ENCODE data around the gene PDE6A. TPM values are rescaled to one million over a fixed set of nuclear protein-coding genes. Genes with fewer than 3 reads are reported as not detected.

PDE6A gene
- total and polyA plus RNA-seq, 2 donors (not counting 3 experiments of a cell fraction or from before 2014, with no cell fraction given), result not detected

DNA sequence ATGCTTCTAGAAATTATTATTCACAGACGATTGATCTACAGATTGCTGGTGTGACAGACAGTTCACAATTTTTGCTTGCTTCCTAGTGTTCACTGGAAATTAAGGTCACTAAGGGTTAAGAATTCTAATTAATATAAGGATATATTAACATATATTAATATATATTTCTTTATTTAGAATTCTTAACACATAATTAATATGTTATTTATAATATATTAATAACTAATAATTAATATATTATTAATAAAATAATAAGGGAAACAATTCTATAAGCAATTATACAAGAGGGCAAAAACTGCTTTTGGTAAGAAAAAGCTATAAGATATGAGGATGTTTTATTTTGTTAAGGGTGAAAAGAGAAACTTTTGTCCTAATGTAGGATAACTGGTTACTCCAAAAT is 56.3 kb downstream of the PDE6A start:
- intact Hi-C loops (cut with micrococcal nuclease), result no loop called here

More for the DNA sequence above, 56.3 kb downstream of the PDE6A start:
- Histone ChIP-seq H3K27me3 (ENCODE audit: control insufficient read depth in 2 of 2, insufficient read depth in 2 of 2, low read length in 2 of 2) (no peaks in the 10 kb centered on the region), H3K4me2 (ENCODE audit: insufficient read depth, low read length) (no peak overlapping the region), H3K9me3 (replicated peaks; ENCODE audit: control insufficient read depth, insufficient read depth, low read length) (no peaks in the 10 kb centered on the region), H2AFZ (ENCODE audit: low read depth, low read length) (no peak overlapping the region), H3K4me3 (replicated peaks in 1 of 3; ENCODE audit: insufficient read depth in 1 of 3, low read depth in 1 of 3, low read length in 3 of 3) (no peak overlapping the region), H3K9me1 (replicated peaks; ENCODE audit: control insufficient read depth, extremely low read depth, insufficient read depth, low read length) (no peaks in the 10 kb centered on the region), H4K20me1 (replicated peaks; ENCODE audit: control insufficient read depth, extremely low read depth, insufficient read depth, low read length) (no peaks in the 10 kb centered on the region), H3K79me2 (ENCODE audit: control insufficient read depth, insufficient read depth, low read length) (no peaks in the 10 kb centered on the region), H3K4me1 (ENCODE audit: control insufficient read depth, extremely low read depth, insufficient read depth, low read length) (peaks cover 5% of the 10 kb centered on the region), H3K27ac (ENCODE audit: insufficient read depth, low read depth, low read length) (no peak overlapping the region), H3K36me3 (ENCODE audit: control insufficient read depth in 2 of 2, extremely low read depth in 1 of 2, insufficient read depth in 2 of 2, low read length in 2 of 2) (no peaks in the 10 kb centered on the region), H3K9ac (replicated peaks; ENCODE audit: extremely low read depth, insufficient read depth, low read length) (no peak overlapping the region)
- dilution Hi-C loops (cut with MboI; ENCODE audit: extremely low pct_ligation_motif_present, low sequenced_read_pairs), result no loop called here
- ChIA-PET POLR2A (no interaction called here), CTCF (interaction anchor here (0.9 to 2.3 kb wide), 2 partner anchors 14 to 36 kb away, joined by 3 to 7 read pairs; no protein-coding TSS in a partner anchor)
- DNase-seq (ENCODE audit: low read depth, low spot score) (no peak), FAIRE-seq (no peak)
- no TSS peak for BruUV-seq (replicated peaks)
- TF ChIP-seq, protein P1, sequence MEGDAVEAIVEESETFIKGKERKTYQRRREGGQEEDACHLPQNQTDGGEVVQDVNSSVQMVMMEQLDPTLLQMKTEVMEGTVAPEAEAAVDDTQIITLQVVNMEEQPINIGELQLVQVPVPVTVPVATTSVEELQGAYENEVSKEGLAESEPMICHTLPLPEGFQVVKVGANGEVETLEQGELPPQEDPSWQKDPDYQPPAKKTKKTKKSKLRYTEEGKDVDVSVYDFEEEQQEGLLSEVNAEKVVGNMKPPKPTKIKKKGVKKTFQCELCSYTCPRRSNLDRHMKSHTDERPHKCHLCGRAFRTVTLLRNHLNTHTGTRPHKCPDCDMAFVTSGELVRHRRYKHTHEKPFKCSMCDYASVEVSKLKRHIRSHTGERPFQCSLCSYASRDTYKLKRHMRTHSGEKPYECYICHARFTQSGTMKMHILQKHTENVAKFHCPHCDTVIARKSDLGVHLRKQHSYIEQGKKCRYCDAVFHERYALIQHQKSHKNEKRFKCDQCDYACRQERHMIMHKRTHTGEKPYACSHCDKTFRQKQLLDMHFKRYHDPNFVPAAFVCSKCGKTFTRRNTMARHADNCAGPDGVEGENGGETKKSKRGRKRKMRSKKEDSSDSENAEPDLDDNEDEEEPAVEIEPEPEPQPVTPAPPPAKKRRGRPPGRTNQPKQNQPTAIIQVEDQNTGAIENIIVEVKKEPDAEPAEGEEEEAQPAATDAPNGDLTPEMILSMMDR (IDR thresholded peaks at IDR 0.05; ENCODE audit: extremely low read depth in 1 of 2, insufficient read depth in 1 of 2, low read depth in 1 of 2, low read length in 2 of 2), result no peak
- TF ChIP-seq GATA2 (IDR thresholded peaks at IDR 0.05; ENCODE audit: insufficient read depth, insufficient read length, low read depth, low read length), result no peak
- TF ChIP-seq, protein P2, sequence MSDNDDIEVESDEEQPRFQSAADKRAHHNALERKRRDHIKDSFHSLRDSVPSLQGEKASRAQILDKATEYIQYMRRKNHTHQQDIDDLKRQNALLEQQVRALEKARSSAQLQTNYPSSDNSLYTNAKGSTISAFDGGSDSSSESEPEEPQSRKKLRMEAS (IDR thresholded peaks at IDR 0.05; ENCODE audit: insufficient read depth, insufficient read length), result no peak
- TF ChIP-seq POLR2A (IDR thresholded peaks at IDR 0.05; ENCODE audit: low read depth, low read length), result no peak
- TF ChIP-seq POLR2AphosphoS5 (IDR thresholded peaks at IDR 0.05; ENCODE audit: insufficient read depth, low read depth, low read length), result no peak
- no peak for TF ChIP-seq MYC (IDR thresholded peaks at IDR 0.05; ENCODE audit: low read depth, low read length)
- TF ChIP-seq FOS (IDR thresholded peaks at IDR 0.05; ENCODE audit: borderline replicate concordance, insufficient read depth, low read length), result no peak
- TF ChIP-seq JUN (IDR thresholded peaks at IDR 0.05; ENCODE audit: borderline replicate concordance, insufficient read depth, insufficient read length, low read depth), result no peak
- TF ChIP-seq EZH2 (IDR thresholded peaks at IDR 0.05; ENCODE audit: borderline replicate concordance, low read depth, low read length, severe bottlenecking), result no peak
